Fibroblast of pulmonary artery (primary cell): Measurements from ENCODE around the gene GSE1.

Experiments
- DNase-seq: peaks from one replicate; pipeline ENCODE4 v3.0.0-alpha.2; 2010; ENCODE audit warnings: low read depth
- H3K4me3 ChIP-seq: replicated peaks from 2 replicates; pipeline ENCODE4 v1.5.1; 2011; ENCODE audit warnings: low read depth, mild to moderate bottlenecking, control low read depth, low read length, moderate library complexity
- TF ChIP-seq, protein P1 (sequence below): IDR thresholded peaks from 2 replicates; pipeline ENCODE4 v1.5.1; 2011; ENCODE audit warnings: mild to moderate bottlenecking, control low read depth, low read length, inconsistent platforms; ENCODE audit errors: missing control alignments

GSE1 gene

DNA sequence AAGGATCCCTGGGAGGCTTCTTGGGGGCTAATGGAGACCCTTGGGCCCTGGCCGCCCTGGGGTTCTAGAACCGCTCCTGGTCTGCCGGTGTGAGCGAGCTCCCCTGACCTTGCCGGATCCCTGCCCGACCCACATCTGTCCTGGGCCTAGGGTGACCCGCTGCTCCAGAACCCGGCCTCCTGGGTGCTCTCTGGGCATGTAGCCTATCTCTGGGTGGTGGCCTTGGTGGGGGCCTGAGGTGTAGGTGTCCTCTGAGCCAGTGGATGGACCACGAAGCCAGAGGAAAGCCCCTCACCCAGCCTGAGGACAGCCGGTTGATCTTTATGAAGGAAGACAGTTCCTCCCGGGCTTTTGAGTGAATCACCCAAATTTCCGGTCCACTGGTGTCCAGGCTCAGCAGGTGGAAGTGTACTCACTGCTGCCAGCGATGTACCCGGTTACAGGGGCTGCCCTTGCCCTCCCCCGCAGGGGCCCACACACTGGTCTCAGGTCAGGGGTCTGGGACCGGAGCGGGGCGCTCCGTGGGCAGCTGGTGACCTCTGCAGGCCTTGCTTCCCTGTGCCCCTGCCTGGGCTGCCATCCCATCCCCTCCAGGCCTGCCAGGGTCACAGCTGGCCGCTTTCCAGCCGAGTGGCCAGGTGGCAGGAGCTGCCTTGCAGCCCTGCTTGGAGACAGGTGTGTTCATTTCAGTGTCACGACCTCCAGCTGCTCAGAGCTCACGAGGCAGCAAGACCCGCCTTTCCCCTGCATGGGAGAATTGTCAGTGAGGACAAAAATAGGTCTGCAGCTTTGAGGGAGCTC lies 10.5 kb upstream of the GSE1 start:
- DNase-seq = no peak
- TF ChIP-seq, protein P1, sequence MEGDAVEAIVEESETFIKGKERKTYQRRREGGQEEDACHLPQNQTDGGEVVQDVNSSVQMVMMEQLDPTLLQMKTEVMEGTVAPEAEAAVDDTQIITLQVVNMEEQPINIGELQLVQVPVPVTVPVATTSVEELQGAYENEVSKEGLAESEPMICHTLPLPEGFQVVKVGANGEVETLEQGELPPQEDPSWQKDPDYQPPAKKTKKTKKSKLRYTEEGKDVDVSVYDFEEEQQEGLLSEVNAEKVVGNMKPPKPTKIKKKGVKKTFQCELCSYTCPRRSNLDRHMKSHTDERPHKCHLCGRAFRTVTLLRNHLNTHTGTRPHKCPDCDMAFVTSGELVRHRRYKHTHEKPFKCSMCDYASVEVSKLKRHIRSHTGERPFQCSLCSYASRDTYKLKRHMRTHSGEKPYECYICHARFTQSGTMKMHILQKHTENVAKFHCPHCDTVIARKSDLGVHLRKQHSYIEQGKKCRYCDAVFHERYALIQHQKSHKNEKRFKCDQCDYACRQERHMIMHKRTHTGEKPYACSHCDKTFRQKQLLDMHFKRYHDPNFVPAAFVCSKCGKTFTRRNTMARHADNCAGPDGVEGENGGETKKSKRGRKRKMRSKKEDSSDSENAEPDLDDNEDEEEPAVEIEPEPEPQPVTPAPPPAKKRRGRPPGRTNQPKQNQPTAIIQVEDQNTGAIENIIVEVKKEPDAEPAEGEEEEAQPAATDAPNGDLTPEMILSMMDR = no peak
- H3K4me3 ChIP-seq = no peak overlapping the region

GRCh38 chr16:85603203-85603755 lies 9.8 kb upstream of the GSE1 start:
- TF ChIP-seq, protein P1 = no peak
- no peak overlapping the region for H3K4me3 ChIP-seq
- no peak for DNase-seq

- DNase-seq = no peak
- TF ChIP-seq, protein P1 = no peak
- H3K4me3 ChIP-seq = no peak overlapping the region
Measured at GRCh38 chr16:85604145-85604705, 8.9 kb upstream of the GSE1 start.

DNA sequence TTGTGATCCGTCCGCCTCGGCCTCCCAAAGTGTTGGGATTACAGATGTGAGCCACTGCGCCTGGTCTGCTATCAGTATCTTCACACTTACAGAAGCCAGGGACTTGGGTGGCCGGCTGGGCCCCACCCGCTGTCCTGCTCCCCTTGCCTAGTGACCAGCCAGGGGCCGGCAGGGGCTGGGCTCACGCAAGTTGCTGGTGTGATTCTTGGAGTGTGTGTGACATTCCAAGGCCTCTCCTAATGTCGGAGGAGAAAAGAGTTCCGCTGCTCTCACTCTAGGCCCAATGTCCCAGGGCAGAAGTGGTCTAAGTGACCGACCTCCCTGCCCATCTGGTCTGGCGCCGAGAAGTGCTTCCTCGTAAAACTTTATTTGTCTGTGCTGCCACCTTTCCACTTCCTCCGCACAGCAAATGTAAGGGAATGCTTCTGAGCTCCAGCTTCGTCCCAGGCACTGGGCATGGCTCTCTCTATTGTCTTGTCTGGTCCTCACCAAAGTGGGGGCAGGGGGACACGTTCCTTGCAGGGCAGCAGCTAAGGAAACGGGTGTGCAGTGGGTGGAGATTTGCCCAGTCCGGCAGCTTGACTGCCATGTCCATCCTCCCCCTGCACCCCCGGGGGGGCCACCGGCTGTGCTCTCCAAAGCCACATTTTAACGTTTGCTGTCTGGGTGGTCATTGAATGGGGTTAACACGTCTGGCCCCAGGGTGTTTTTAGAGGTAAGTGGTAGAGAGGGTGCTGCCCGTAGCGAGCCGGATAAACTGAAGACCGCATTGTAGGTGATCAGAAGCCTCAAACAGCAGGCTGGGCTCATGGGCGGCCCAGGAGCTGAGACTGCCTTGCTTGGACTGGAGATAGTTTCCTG lies 7.8 kb upstream of the GSE1 start:
- DNase-seq = no peak
- TF ChIP-seq, protein P1 = no peak

GRCh38 chr16:85605912-85606841 lies 6.9 kb upstream of the GSE1 start:
- no peak for DNase-seq
- no peak overlapping the region for H3K4me3 ChIP-seq
- TF ChIP-seq, protein P1 = no peak

More for the DNA sequence above, 7.8 kb upstream of the GSE1 start:
- H3K4me3 ChIP-seq = no peak overlapping the region

- H3K4me3 ChIP-seq = no peak overlapping the region
- DNase-seq = no peak
- TF ChIP-seq, protein P1 = no peak
Measured at GRCh38 chr16:85606904-85607303, 6.2 kb upstream of the GSE1 start.
